Calu3 (cell line): ENCODE data around the gene SLC23A2. TPM values are rescaled to one million over a fixed set of nuclear protein-coding genes. Genes with fewer than 3 reads are reported as not detected.

Source experiments
- BruUV-seq: library from RNA; stranded (reverse); fragments of 400-500 nt; replicated peaks from 2 replicates; lab custom pipeline; 2021; lab: Mats Ljungman, UMichigan
- CTCF ChIA-PET: fragments of 300-600 bp; sonication (Branson Sonifier 250); formaldehyde crosslinking; loops from one replicate; lab custom pipeline; 2022; ENCODE audit warnings: antibody characterized with exemption; lab: Charles Lee
- DNase-seq: peaks from one replicate; pipeline ENCODE4 v3.0.0; 2022
- H3K27ac Mint-ChIP-seq: one replicate; pipeline ENCODE4 v1.8.0; 2022; ENCODE audit warnings: mixed read lengths; ENCODE audit not compliant: unreplicated experiment
- H3K27me3 Mint-ChIP-seq: one replicate; pipeline ENCODE4 v1.8.0; 2022; ENCODE audit warnings: mixed read lengths; ENCODE audit not compliant: unreplicated experiment
- H3K36me3 Mint-ChIP-seq: one replicate; pipeline ENCODE4 v1.8.0; 2022; ENCODE audit warnings: mild to moderate bottlenecking, moderate library complexity, mixed read lengths; ENCODE audit not compliant: insufficient read depth, unreplicated experiment
- H3K4me1 Mint-ChIP-seq: one replicate; pipeline ENCODE4 v1.8.0; 2022; ENCODE audit warnings: mild to moderate bottlenecking, low read depth, mixed read lengths; ENCODE audit not compliant: unreplicated experiment
- H3K4me3 Mint-ChIP-seq: one replicate; pipeline ENCODE4 v1.8.0; 2022; ENCODE audit warnings: mild to moderate bottlenecking, low read depth, moderate library complexity, mixed read lengths; ENCODE audit not compliant: unreplicated experiment
- H3K9me3 Mint-ChIP-seq: one replicate; pipeline ENCODE4 v1.8.0; 2022; ENCODE audit warnings: low read depth, mixed read lengths; ENCODE audit not compliant: unreplicated experiment
- CTCF ChIP-seq: fragments of 200-600 bp; IDR thresholded peaks from one replicate; pipeline ENCODE4 v1.8.0; 2022; ENCODE audit warnings: antibody characterized with exemption; ENCODE audit not compliant: unreplicated experiment
- intact Hi-C: fragments of 100-400 bp; cut with micrococcal nuclease; formaldehyde crosslinking; loops from one replicate; pipeline ENCODE4 v1.10.0; 2022; ENCODE audit not compliant: unreplicated experiment
- total RNA-seq: library from RNA; stranded (reverse); gene quantifications from 2 replicates; pipeline ENCODE4 v1.2.3, GENCODE V29; 2022

The SLC23A2 gene
- total RNA-seq, 1 experiment from 2014 or later: 14.8 TPM

- no peak for DNase-seq
Measured at GRCh38 chr20:4944518-4945313, 56.6 kb downstream of the SLC23A2 start.

GRCh38 chr20:4942331-4942730, 59.0 kb downstream of the SLC23A2 start:
- H3K27me3 Mint-ChIP-seq: no peaks in the 10 kb centered on the region
- no TSS peak for BruUV-seq
- no peak overlapping the region for H3K4me3 Mint-ChIP-seq
- intact Hi-C loops: no loop called here
- DNase-seq: no peak
- H3K36me3 Mint-ChIP-seq: no peaks in the 10 kb centered on the region
- CTCF ChIA-PET: interaction anchor here (0.6 kb wide), 1 partner anchor 12 kb away, joined by 3 read pairs; no protein-coding TSS in a partner anchor
- no peaks in the 10 kb centered on the region for H3K4me1 Mint-ChIP-seq
- no peak overlapping the region for H3K27ac Mint-ChIP-seq
- no peaks in the 10 kb centered on the region for H3K9me3 Mint-ChIP-seq
- TF ChIP-seq CTCF: no peak

More at GRCh38 chr20:4944518-4945313, 56.6 kb downstream of the SLC23A2 start:
- intact Hi-C loops: no loop called here
- H3K4me3 Mint-ChIP-seq: no peak overlapping the region
- no peaks in the 10 kb centered on the region for H3K4me1 Mint-ChIP-seq
- no peak overlapping the region for H3K27ac Mint-ChIP-seq
- no peaks in the 10 kb centered on the region for H3K36me3 Mint-ChIP-seq
- CTCF ChIA-PET: no interaction called here
- no peak for TF ChIP-seq CTCF
- BruUV-seq: no TSS peak
- H3K27me3 Mint-ChIP-seq: no peaks in the 10 kb centered on the region
- no peaks in the 10 kb centered on the region for H3K9me3 Mint-ChIP-seq

- H3K4me3 Mint-ChIP-seq: no peak overlapping the region
- no peak for DNase-seq
- CTCF ChIA-PET: no interaction called here
- no peak overlapping the region for H3K27ac Mint-ChIP-seq
- H3K36me3 Mint-ChIP-seq: no peaks in the 10 kb centered on the region
- no peaks in the 10 kb centered on the region for H3K4me1 Mint-ChIP-seq
- TF ChIP-seq CTCF: no peak
- no TSS peak for BruUV-seq
- no peaks in the 10 kb centered on the region for H3K9me3 Mint-ChIP-seq
- H3K27me3 Mint-ChIP-seq: no peaks in the 10 kb centered on the region
- intact Hi-C loops: no loop called here
Measured at GRCh38 chr20:4937407-4938319, 63.6 kb downstream of the SLC23A2 start.

- Mint-ChIP-seq H3K27me3 (no peaks in the 10 kb centered on the region), H3K4me3 (no peak overlapping the region), H3K27ac (no peak overlapping the region), H3K9me3 (no peaks in the 10 kb centered on the region), H3K4me1 (no peaks in the 10 kb centered on the region), H3K36me3 (no peaks in the 10 kb centered on the region)
- no peak for DNase-seq
- no TSS peak for BruUV-seq
- TF ChIP-seq CTCF: no peak
- intact Hi-C loops: no loop called here
- CTCF ChIA-PET: no interaction called here
Measured at GRCh38 chr20:4936851-4937406, 64.4 kb downstream of the SLC23A2 start.
